PC-3 (cell line): Measurements from ENCODE around the gene MYO5B. TPM values are rescaled to one million over a fixed set of nuclear protein-coding genes. Genes with fewer than 3 reads are reported as not detected.

Source experiments
- ATAC-seq: fragments of 200-7000 bp; cut with Tn5 transposase; 2 replicates; pipeline ENCODE4 v1.9.1; 2020; ENCODE audit warnings: mild to moderate bottlenecking, moderate library complexity
- BruUV-seq: library from RNA; stranded (reverse); fragments of 400-500 nt; replicated peaks from 2 replicates; lab custom pipeline; 2021; lab: Mats Ljungman, UMichigan
- CTCF ChIA-PET: fragments of 300-600 bp; sonication (Branson Sonifier 250); formaldehyde crosslinking; loops from one replicate; lab custom pipeline; 2022; ENCODE audit warnings: antibody characterized with exemption; lab: Charles Lee
- POLR2A ChIA-PET: fragments of 300-600 bp; sonication (Branson Sonifier 250); formaldehyde crosslinking; loops from one replicate; lab custom pipeline; 2022; ENCODE audit warnings: antibody characterized with exemption; ENCODE audit not compliant: unreplicated experiment; lab: Charles Lee
- DNase-seq: peaks from one replicate; pipeline ENCODE4 v3.0.0-alpha.2; 2015
- H2AFZ ChIP-seq: fragments of 300-600 bp; sonication (generic); 2 replicates; pipeline ENCODE4 v1.6.0; 2016; ENCODE audit warnings: antibody characterized with exemption, low read length
- H3F3A ChIP-seq: fragments of 300-600 bp; sonication (generic); one replicate; pipeline ENCODE4 v1.6.0; 2017; ENCODE audit warnings: antibody characterized with exemption, low read length, control low read depth, mild to moderate bottlenecking; ENCODE audit not compliant: unreplicated experiment
- H3K27ac ChIP-seq: fragments of 300-600 bp; sonication (generic); 2 replicates; pipeline ENCODE4 v1.5.1; 2016; ENCODE audit warnings: mild to moderate bottlenecking, low read length
- H3K27me3 ChIP-seq: fragments of 300-600 bp; sonication (generic); 2 replicates; pipeline ENCODE4 v1.6.1; 2016; ENCODE audit warnings: low read length, mixed read lengths
- H3K36me3 ChIP-seq: fragments of 300-600 bp; sonication (generic); 2 replicates; pipeline ENCODE4 v1.6.1; 2016; ENCODE audit warnings: low read depth, mixed run types, low read length, mixed read lengths
- H3K4me1 ChIP-seq: fragments of 300-600 bp; sonication (generic); 2 replicates; pipeline ENCODE4 v1.5.1; 2016; ENCODE audit warnings: low read length; ENCODE audit not compliant: insufficient read depth
- H3K4me2 ChIP-seq: fragments of 300-600 bp; sonication (generic); 2 replicates; pipeline ENCODE4 v1.6.0; 2016; ENCODE audit warnings: low read length
- H3K4me3 ChIP-seq: fragments of 300-600 bp; sonication (generic); 2 replicates; pipeline ENCODE4 v1.5.1; 2016; ENCODE audit warnings: mild to moderate bottlenecking, low read length, mixed read lengths
- H3K79me2 ChIP-seq: fragments of 300-600 bp; sonication (generic); 2 replicates; pipeline ENCODE4 v1.6.1; 2017; ENCODE audit warnings: low read length, mixed read lengths
- H3K9ac ChIP-seq: fragments of 300-600 bp; sonication (generic); 2 replicates; pipeline ENCODE4 v1.6.0; 2016; ENCODE audit warnings: mild to moderate bottlenecking, low read length
- H3K9me2 ChIP-seq: fragments of 300-600 bp; sonication (generic); replicated peaks from 2 replicates; pipeline ENCODE4 v1.6.1; 2016; ENCODE audit warnings: mixed run types, low read length, mixed read lengths
- H3K9me3 ChIP-seq: fragments of 300-600 bp; sonication (generic); 2 replicates; pipeline ENCODE4 v1.6.1; 2016; ENCODE audit warnings: low read length, mixed read lengths
- H4K20me1 ChIP-seq: fragments of 300-600 bp; sonication (generic); 2 replicates; pipeline ENCODE4 v1.6.1; 2016; ENCODE audit warnings: low read length, mixed read lengths
- EZH2 ChIP-seq: fragments of 300-600 bp; sonication (generic); IDR thresholded peaks from one replicate; pipeline ENCODE4 v1.6.1; 2017; ENCODE audit warnings: antibody characterized with exemption, mild to moderate bottlenecking, low read length; ENCODE audit not compliant: unreplicated experiment
- EZH2phosphoT487 ChIP-seq: fragments of 300-600 bp; sonication (generic); IDR thresholded peaks from 2 replicates; pipeline ENCODE4 v1.6.1; 2018; ENCODE audit warnings: mild to moderate bottlenecking, antibody characterized with exemption, low read length, borderline replicate concordance
- intact Hi-C: fragments of 100-400 bp; cut with micrococcal nuclease; formaldehyde crosslinking; loops from 2 replicates; pipeline ENCODE4 v1.9.0; 2023
- total RNA-seq: library from RNA; depleted of rRNA; stranded (reverse); fragments of >200 nt; gene quantifications from 2 replicates; pipeline ENCODE4 v1.2.3, GENCODE V29; 2014
- TF ChIP-seq, protein P1 (sequence below): fragments of 300-600 bp; sonication (generic); conservative IDR thresholded peaks from 2 replicates; pipeline ENCODE4 v1.5.1; 2017; ENCODE audit warnings: antibody characterized with exemption, low read depth, mild to moderate bottlenecking, low read length

The MYO5B gene
- total RNA-seq, 1 experiment from 2014 or later = 10.7 TPM

GRCh38 chr18:49857708-49858107 lies 337.2 kb downstream of the MYO5B start:
- DNase-seq (no peak), ATAC-seq (no peak)
- H3K79me2 ChIP-seq = no peaks in the 10 kb centered on the region
- H3K4me3 ChIP-seq = no peak overlapping the region
- no peaks in the 10 kb centered on the region for H3K36me3 ChIP-seq
- ChIA-PET POLR2A (no interaction called here), CTCF (interaction anchor here (0.8 to 1.3 kb wide), 2 partner anchors 8 to 23 kb away, joined by 3 to 6 read pairs; no protein-coding TSS in a partner anchor)
- H3K9me2 ChIP-seq = no peaks in the 10 kb centered on the region
- intact Hi-C loops = loop anchor here (1.0 to 5.0 kb wide), 4 partner anchors 60 to 347 kb away; no protein-coding TSS in a partner anchor
- H3K27me3 ChIP-seq = no peaks in the 10 kb centered on the region
- no peaks in the 10 kb centered on the region for H3F3A ChIP-seq
- no peaks in the 10 kb centered on the region for H4K20me1 ChIP-seq
- H3K27ac ChIP-seq = no peak overlapping the region
- peaks cover 7% of the 10 kb centered on the region; the same call in 1 of the 2 replicates for H3K4me1 ChIP-seq
- H2AFZ ChIP-seq = no peak overlapping the region
- TF ChIP-seq, protein P1, sequence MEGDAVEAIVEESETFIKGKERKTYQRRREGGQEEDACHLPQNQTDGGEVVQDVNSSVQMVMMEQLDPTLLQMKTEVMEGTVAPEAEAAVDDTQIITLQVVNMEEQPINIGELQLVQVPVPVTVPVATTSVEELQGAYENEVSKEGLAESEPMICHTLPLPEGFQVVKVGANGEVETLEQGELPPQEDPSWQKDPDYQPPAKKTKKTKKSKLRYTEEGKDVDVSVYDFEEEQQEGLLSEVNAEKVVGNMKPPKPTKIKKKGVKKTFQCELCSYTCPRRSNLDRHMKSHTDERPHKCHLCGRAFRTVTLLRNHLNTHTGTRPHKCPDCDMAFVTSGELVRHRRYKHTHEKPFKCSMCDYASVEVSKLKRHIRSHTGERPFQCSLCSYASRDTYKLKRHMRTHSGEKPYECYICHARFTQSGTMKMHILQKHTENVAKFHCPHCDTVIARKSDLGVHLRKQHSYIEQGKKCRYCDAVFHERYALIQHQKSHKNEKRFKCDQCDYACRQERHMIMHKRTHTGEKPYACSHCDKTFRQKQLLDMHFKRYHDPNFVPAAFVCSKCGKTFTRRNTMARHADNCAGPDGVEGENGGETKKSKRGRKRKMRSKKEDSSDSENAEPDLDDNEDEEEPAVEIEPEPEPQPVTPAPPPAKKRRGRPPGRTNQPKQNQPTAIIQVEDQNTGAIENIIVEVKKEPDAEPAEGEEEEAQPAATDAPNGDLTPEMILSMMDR = no peak
- TF ChIP-seq EZH2phosphoT487 (no peak), EZH2 (no peak)
- no peaks in the 10 kb centered on the region for H3K9me3 ChIP-seq
- no peak overlapping the region for H3K4me2 ChIP-seq
- H3K9ac ChIP-seq = no peak overlapping the region
- no TSS peak for BruUV-seq

GRCh38 chr18:49856496-49856895 lies 338.5 kb downstream of the MYO5B start:
- Histone ChIP-seq H3K4me1 (peaks cover 7% of the 10 kb centered on the region; the same call in 1 of the 2 replicates), H3K4me3 (no peak overlapping the region), H3K79me2 (no peaks in the 10 kb centered on the region), H3K4me2 (no peak overlapping the region), H3K9ac (no peak overlapping the region), H3K36me3 (no peaks in the 10 kb centered on the region), H4K20me1 (no peaks in the 10 kb centered on the region), H3K9me3 (no peaks in the 10 kb centered on the region), H3K27ac (no peak overlapping the region), H3K27me3 (no peaks in the 10 kb centered on the region), H2AFZ (no peak overlapping the region), H3K9me2 (no peaks in the 10 kb centered on the region), H3F3A (no peaks in the 10 kb centered on the region)
- BruUV-seq = no TSS peak
- DNase-seq (no peak), ATAC-seq (no peak)
- intact Hi-C loops = loop anchor here (5.0 kb wide), 1 partner anchor 59 kb away; no protein-coding TSS in a partner anchor
- ChIA-PET POLR2A (no interaction called here), CTCF (no interaction called here)
- no peak for TF ChIP-seq EZH2phosphoT487
- TF ChIP-seq, protein P1 = no peak

- Histone ChIP-seq H3K79me2 (no peaks in the 10 kb centered on the region), H3F3A (no peaks in the 10 kb centered on the region), H4K20me1 (no peaks in the 10 kb centered on the region), H3K9me3 (no peaks in the 10 kb centered on the region), H2AFZ (no peak overlapping the region), H3K9me2 (no peaks in the 10 kb centered on the region), H3K4me3 (no peak overlapping the region), H3K4me1 (peaks cover 7% of the 10 kb centered on the region; the same call in 1 of the 2 replicates), H3K27ac (no peak overlapping the region), H3K4me2 (no peak overlapping the region), H3K9ac (no peak overlapping the region), H3K27me3 (no peaks in the 10 kb centered on the region), H3K36me3 (no peaks in the 10 kb centered on the region)
- TF ChIP-seq, protein P1 = no peak
- TF ChIP-seq EZH2phosphoT487 = no peak
- no peak for TF ChIP-seq EZH2
- no TSS peak for BruUV-seq
- ChIA-PET CTCF (interaction anchor here (0.5 kb wide), 1 partner anchor 131 kb away, joined by 3 read pairs; no protein-coding TSS in a partner anchor), POLR2A (no interaction called here)
- ATAC-seq (no peak), DNase-seq (no peak)
- intact Hi-C loops = loop anchor here (5.0 kb wide), 1 partner anchor 59 kb away; no protein-coding TSS in a partner anchor
Observed at GRCh38 chr18:49855711-49856415, 339.1 kb downstream of the MYO5B start.
